GM18526 (cell line): Measurements from ENCODE around the gene ZNF12.

ENCODE experiments used
- POLR2A ChIP-seq: IDR thresholded peaks from 3 replicates; pipeline ENCODE4 v1.6.1; 2011; ENCODE audit not compliant: insufficient read length; ENCODE audit errors: extremely low read depth

ZNF12 gene

GRCh38 chr7:6648066-6648814, 58.5 kb downstream of the ZNF12 start:
- TF ChIP-seq POLR2A: no peak

- TF ChIP-seq POLR2A: no peak
Observed at GRCh38 chr7:6647541-6647940, 59.2 kb downstream of the ZNF12 start.

- no peak for TF ChIP-seq POLR2A
Observed at GRCh38 chr7:6647080-6647479, 59.7 kb downstream of the ZNF12 start.

GRCh38 chr7:6646465-6646864, 60.3 kb downstream of the ZNF12 start:
- no peak for TF ChIP-seq POLR2A

- no peak for TF ChIP-seq POLR2A
Observed at GRCh38 chr7:6644728-6645127, 62.0 kb downstream of the ZNF12 start.

- no peak for TF ChIP-seq POLR2A
Observed at GRCh38 chr7:6643915-6644625, 62.7 kb downstream of the ZNF12 start.

GRCh38 chr7:6642861-6643640, 63.7 kb downstream of the ZNF12 start:
- no peak for TF ChIP-seq POLR2A

- no peak for TF ChIP-seq POLR2A
Observed at GRCh38 chr7:6642239-6642839, 64.4 kb downstream of the ZNF12 start.

- no peak for TF ChIP-seq POLR2A
Observed at GRCh38 chr7:6641305-6642035, 65.3 kb downstream of the ZNF12 start.

GRCh38 chr7:6640246-6640721, 66.5 kb downstream of the ZNF12 start:
- no peak for TF ChIP-seq POLR2A

GRCh38 chr7:6639627-6640026, 67.1 kb downstream of the ZNF12 start:
- no peak for TF ChIP-seq POLR2A

GRCh38 chr7:6639032-6639431, 67.7 kb downstream of the ZNF12 start:
- no peak for TF ChIP-seq POLR2A
